Ovary (tissue), 3 donors: ENCODE results near the gene ROS1.

Source experiments
- CTCF ChIP-seq, 3 donors: fragments of 450-650 bp in 2 of 3; fragments of 200-600 bp in 1 of 3; IDR thresholded peaks; one replicate each; pipeline versions ENCODE4 v1.5.1 to v1.8.0; 2016 to 2022; ENCODE audit warnings: antibody characterized with exemption in 3 of 3, mild to moderate bottlenecking in 1 of 3
- EP300 ChIP-seq: sonication (generic); formaldehyde crosslinking; IDR thresholded peaks from one replicate; pipeline ENCODE4 v1.6.1; 2017; ENCODE audit warnings: antibody characterized with exemption
- donor health status: DM: no; HTN: no; CAD: no.

DNA sequence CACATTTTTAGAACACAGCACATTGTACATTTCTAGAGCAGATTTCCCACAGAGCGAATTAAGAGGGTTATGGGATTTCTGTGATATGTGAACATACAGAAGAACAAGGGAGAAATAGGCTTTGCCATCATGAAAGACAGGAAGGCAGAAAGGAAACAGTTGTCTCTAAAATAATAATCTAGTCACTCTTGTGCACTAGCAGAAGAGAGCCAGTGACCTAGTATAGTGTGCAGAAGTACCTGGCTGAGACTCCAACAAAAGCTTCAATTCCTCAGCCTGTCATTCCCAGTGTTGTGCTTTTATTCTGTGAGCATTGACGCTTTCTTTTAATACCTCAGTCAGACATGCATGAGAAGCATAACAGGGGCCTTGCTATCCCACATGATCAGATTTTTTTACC, 39.0 kb upstream of the ROS1 start:
- no peak for TF ChIP-seq EP300
- TF ChIP-seq CTCF (IDR thresholded peaks at IDR 0.05), result no peak
